Stomach smooth muscle (tissue), 2 donors: ENCODE results near the gene DAPP1.

Source experiments
- H3K27ac ChIP-seq: one replicate; pipeline ENCODE4 v1.7.0; 2013; ENCODE audit warnings: mild to moderate bottlenecking, low read length, inconsistent platforms
- H3K27me3 ChIP-seq, 2 donors: one replicate each; pipeline ENCODE4 v1.7.0; 2013; ENCODE audit warnings: low read length in 2 of 2; ENCODE audit not compliant: insufficient read depth in 2 of 2, control insufficient read depth in 1 of 2
- H3K36me3 ChIP-seq, 2 donors: one replicate each; pipeline ENCODE4 v1.7.0; 2013; ENCODE audit warnings: low read length in 2 of 2; ENCODE audit not compliant: control insufficient read depth in 2 of 2, insufficient read depth in 2 of 2
- H3K4me1 ChIP-seq: one replicate; pipeline ENCODE4 v1.7.0; 2013; ENCODE audit warnings: low read length; ENCODE audit not compliant: control insufficient read depth, insufficient read depth
- H3K4me3 ChIP-seq, 2 donors: one replicate each; pipeline ENCODE4 v1.7.0; 2013; ENCODE audit warnings: low read length in 2 of 2
- H3K9ac ChIP-seq, 2 donors: one replicate each; pipeline ENCODE4 v1.7.0; 2013; ENCODE audit warnings: low read length in 2 of 2, mild to moderate bottlenecking in 1 of 2
- H3K9me3 ChIP-seq, 2 donors: one replicate each; pipeline ENCODE4 v1.7.0; 2013; ENCODE audit warnings: low read length in 2 of 2; ENCODE audit not compliant: control insufficient read depth in 2 of 2
- donor health status: healthy.
- donor health status: Pancreatic carcinoma.

Gene DAPP1

DNA sequence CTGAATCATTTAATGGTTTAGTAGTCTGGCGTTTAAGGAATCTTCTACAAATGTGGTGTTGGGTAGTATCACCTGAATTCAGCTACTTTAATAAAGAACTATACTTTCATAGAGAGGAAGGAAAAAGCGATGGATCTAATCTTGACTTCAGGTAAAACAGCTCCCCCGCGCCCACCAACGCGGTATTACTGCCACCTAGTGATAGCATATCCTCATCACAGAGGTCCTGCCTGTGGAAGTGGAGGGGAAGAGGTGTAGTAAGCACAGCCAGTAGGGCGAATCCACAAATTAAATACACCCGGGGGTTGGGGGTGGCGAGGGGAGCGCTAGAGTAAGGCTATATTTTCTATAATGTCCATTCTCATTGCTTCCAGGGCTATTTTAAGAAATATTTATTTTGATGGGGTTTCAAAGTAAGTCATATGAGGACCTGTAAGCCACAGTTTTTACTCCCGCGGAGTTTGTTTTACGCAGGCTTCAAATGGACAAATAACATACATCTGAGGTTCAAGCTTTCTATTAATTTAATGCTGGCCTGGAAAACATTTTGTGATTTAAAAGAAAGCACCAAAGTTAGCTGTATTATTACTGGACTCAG is 8.3 kb upstream of the DAPP1 start:
- Histone ChIP-seq H3K9ac (no peak overlapping the region), H3K27ac (no peak overlapping the region), H3K4me3 (no peak overlapping the region)

DNA sequence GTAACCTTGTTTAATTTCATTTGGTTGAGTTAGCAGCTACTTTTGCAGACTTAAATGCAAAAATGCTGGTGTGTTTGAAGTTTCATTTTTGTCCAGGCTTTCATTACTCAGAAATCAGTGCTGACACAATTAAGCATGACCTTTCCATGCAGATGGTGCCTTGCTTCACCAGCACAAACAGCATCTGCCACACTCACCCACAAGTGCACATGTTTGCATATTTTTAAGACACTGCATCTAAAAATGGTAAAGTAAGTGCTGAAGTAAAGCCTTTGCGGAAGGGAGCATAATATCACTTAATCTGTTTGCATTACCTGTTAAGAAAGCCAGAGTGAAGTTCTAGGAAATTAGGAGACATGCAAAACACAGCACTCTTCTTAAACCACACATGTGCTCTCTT is 7.3 kb upstream of the DAPP1 start:
- Histone ChIP-seq H3K36me3 (no peaks in the 10 kb centered on the region), H3K27me3 (no peaks in the 10 kb centered on the region), H3K9ac (no peak overlapping the region), H3K9me3 (no peaks in the 10 kb centered on the region), H3K27ac (no peak overlapping the region), H3K4me3 (no peak overlapping the region), H3K4me1 (peaks cover 2% of the 10 kb centered on the region)

More for the DNA sequence above, 8.3 kb upstream of the DAPP1 start:
- Histone ChIP-seq H3K36me3 (no peaks in the 10 kb centered on the region), H3K27me3 (no peaks in the 10 kb centered on the region), H3K4me1 (peaks cover 2% of the 10 kb centered on the region), H3K9me3 (no peaks in the 10 kb centered on the region)

DNA sequence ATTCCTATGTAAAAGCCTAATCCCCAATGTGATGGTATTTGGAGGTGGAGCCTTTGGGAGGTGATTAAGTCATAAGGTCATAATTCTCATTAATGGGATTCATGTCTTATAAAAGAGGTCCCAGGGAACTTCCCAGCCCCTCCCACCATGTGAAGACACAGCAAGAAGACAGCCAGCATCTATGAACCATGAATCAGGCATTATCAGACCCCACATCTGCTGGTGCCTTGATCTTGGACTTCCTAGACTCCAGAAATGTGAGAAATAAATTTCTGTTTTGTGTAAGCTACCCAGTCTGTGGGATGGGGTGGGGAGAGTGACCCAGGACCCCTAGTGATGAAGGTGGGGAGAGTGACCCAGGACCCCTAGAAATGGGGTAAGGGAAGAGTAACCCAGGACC is 6.1 kb upstream of the DAPP1 start:
- Histone ChIP-seq H3K27me3 (no peaks in the 10 kb centered on the region), H3K4me3 (no peak overlapping the region), H3K27ac (no peak overlapping the region), H3K9ac (no peak overlapping the region), H3K36me3 (no peaks in the 10 kb centered on the region), H3K4me1 (peaks cover 2% of the 10 kb centered on the region), H3K9me3 (no peaks in the 10 kb centered on the region)

DNA sequence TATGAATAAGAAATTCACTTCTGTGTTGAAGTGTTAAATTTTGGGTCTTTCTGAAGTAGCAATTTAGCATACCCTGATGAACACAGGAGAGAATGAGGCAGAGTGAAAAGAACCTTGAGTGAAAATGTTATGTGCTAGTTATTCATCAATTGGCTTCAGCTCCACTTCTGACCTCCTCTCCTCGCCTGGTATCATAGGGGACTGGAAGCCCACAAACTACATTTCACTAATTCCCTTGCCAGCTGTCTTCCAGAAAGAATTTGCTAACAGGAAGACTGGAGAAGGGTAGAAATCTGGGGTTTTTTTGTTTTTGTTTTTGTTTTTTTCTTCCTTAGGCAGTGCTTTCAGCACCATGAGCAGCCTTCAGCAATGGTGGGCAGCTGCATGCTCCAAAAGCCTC is 5.5 kb upstream of the DAPP1 start:
- no peak overlapping the region for H3K4me3 ChIP-seq
- H3K9ac ChIP-seq: no peak overlapping the region
- H3K4me1 ChIP-seq: peaks cover 2% of the 10 kb centered on the region
- H3K27ac ChIP-seq: no peak overlapping the region
- H3K9me3 ChIP-seq: no peaks in the 10 kb centered on the region
- no peaks in the 10 kb centered on the region for H3K27me3 ChIP-seq
- no peaks in the 10 kb centered on the region for H3K36me3 ChIP-seq

DNA sequence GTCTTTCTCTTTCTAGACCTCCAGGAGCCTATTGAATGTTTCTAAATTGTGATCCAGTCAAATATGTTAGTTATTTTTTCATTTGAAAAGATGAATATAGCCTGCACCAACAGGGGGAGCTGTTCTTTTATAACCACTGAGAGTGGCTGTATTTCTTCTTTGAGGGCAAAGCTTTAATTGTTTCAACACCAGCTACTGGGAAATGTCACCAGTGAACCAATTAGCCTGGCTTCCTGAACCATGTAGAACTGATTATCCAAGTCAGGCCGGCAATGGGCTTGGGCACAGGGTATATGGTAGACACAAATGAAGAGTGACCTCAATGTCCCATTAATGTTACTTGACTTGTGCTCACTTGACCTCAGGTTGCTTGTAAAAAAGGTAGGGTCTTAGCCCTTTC is 4.8 kb upstream of the DAPP1 start:
- Histone ChIP-seq H3K4me3 (no peak overlapping the region), H3K27me3 (no peaks in the 10 kb centered on the region), H3K9me3 (no peaks in the 10 kb centered on the region), H3K27ac (no peak overlapping the region), H3K4me1 (peaks cover 2% of the 10 kb centered on the region), H3K9ac (no peak overlapping the region), H3K36me3 (no peaks in the 10 kb centered on the region)

DNA sequence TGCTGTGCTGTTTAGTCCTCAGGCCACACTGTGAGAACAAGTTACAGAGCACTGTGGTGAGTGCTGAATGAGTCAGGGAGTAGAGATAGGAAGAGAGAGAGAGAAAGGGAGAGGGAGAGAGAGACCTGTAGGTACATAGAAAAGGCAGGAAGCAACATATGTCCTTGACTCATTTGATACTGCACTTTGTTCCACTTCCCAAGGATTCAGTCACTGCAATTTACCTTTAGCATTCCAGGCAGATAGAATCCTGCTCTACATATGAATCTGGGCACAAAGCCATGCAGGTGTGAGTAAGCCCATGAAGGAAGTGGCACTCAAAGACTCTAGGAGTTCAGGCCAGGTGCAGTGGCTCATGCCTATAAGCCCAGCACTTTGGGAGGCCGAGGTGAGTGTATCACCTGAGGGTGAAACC is 1.0 kb upstream of the DAPP1 start:
- H3K27ac ChIP-seq: no peak overlapping the region
- H3K36me3 ChIP-seq: no peaks in the 10 kb centered on the region
- H3K9me3 ChIP-seq: no peaks in the 10 kb centered on the region
- no peak overlapping the region for H3K4me3 ChIP-seq
- no peaks in the 10 kb centered on the region for H3K27me3 ChIP-seq
- H3K4me1 ChIP-seq: no peaks in the 10 kb centered on the region
- no peak overlapping the region for H3K9ac ChIP-seq

DNA sequence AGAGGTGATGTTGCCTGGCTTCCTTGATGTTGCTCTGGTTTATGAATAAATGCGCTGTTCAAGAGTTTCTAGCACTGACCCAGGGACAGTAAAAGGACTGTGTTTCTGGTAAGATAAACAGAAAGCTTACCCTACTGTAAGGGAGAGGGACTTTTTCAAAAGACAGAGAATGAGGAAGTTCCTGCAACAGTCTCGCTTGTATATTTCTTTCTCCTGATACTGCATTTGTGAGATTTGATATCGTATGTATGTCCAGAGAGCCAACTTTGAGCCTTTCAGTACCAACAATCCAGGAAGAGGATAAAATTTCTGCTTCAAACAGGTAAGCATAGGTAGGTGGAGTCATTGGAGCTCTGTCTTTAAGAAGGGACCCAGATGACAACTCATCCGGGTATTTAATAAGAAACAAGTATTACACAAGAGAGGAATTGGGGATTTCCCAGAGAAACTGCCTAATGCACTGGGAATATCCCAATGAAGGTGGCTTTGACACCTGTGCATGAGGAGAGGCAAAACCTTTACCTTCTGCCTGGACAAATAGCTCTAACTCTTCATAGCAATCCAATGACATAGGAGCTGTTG is 773 bp downstream of the DAPP1 start:
- H3K9me3 ChIP-seq: no peaks in the 10 kb centered on the region
- H3K4me1 ChIP-seq: no peaks in the 10 kb centered on the region
- no peaks in the 10 kb centered on the region for H3K27me3 ChIP-seq
- no peak overlapping the region for H3K9ac ChIP-seq
- no peaks in the 10 kb centered on the region for H3K36me3 ChIP-seq
- no peak overlapping the region for H3K4me3 ChIP-seq
- no peak overlapping the region for H3K27ac ChIP-seq

DNA sequence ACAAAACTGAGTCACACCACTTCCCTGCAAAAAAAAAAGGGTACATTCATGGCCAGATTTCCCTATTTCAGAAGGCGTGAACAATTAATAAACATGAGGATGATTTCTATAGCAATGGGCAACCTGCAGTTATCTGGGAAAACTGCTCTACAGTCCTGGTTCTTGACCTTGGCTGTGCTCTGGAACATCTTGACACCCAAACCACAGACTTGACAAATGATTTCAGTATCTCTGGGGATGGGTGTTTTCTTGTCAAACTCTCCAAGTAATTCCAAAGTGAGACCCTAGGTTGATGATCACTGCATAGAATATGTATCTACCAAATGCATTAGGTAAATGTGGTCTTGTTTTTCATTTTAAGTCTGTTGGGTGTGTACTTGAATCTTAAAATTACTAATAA is 2.0 kb downstream of the DAPP1 start:
- Histone ChIP-seq H3K27me3 (no peaks in the 10 kb centered on the region), H3K36me3 (no peaks in the 10 kb centered on the region), H3K9ac (no peak overlapping the region), H3K27ac (no peak overlapping the region), H3K4me1 (no peaks in the 10 kb centered on the region), H3K9me3 (no peaks in the 10 kb centered on the region), H3K4me3 (no peak overlapping the region)

DNA sequence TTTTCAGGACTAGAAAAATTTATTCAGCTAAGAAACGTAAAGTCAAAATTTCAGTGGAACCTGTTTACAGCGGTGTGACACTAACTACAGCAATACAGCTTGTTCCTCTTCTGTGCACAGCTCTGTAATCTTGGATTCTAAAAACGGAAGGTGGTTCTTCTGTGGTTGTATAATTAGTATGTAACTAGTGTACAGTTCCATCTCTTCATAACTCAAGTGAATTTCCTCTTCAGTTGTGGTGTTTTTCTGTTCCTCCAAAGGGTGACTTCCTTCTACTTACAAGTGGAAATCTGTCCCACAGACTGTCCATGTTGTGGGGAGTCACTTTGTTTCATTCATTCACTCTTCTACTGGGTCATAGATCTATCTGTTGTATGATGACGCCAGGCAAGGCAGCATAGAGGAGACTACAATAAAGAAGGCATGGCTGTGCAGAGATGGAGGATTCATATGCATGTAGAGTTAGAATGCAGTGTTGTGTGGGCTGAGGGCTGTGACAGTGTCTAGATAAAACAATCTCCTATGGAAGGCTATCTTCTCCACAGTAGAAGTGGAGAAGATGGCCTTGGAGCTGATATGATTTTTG is 5.4 kb downstream of the DAPP1 start:
- no peaks in the 10 kb centered on the region for H3K4me1 ChIP-seq
- H3K27ac ChIP-seq: no peak overlapping the region
- no peak overlapping the region for H3K4me3 ChIP-seq
- no peaks in the 10 kb centered on the region for H3K27me3 ChIP-seq
- no peak overlapping the region for H3K9ac ChIP-seq
- no peaks in the 10 kb centered on the region for H3K36me3 ChIP-seq
- H3K9me3 ChIP-seq: no peaks in the 10 kb centered on the region

DNA sequence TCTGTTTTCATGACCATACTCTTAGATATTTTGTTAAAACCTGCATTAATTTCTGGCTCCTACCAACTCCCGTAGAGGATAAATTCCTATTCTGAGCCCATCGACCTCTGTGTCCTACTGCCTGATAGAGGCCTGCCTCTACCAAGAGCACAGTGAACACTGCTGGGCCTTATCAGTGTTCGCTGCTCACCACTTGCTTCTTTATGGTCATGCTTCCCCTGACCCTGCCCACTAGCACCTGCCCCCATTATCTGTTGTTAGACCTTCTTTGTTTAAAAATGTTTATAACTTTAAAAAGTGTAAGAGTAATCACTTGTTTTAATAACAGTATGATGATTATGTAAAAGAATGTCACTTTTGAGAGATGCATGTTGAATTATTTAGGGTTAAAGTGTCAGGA is 6.1 kb downstream of the DAPP1 start:
- Histone ChIP-seq H3K27ac (no peak overlapping the region), H3K4me1 (no peaks in the 10 kb centered on the region), H3K4me3 (no peak overlapping the region), H3K36me3 (no peaks in the 10 kb centered on the region), H3K9me3 (no peaks in the 10 kb centered on the region), H3K9ac (no peak overlapping the region), H3K27me3 (no peaks in the 10 kb centered on the region)

DNA sequence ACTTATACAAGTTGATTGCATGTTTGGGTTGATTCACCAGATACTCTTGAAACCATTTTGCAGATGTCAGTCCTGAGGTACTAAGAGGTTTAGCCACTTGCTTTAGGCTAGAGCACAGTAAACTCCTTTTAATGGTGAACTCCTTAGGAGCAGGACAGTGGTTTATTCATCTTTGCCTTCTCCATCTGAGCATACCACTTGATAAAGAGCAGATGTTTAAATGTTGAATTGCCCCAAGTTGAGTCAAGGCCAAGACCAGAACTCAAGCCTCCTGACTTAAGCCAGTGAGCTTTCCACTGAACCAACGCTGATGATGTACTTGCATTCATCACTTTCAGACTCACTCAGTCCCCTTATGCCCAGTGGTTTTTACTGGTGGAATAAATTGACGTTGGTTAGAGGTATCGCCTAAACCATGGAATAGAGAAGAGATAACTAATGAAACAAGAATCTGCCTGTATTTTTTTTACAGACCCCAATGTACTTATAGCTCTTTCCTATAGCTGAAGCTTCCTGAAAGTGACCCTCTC is 7.5 kb downstream of the DAPP1 start:
- Histone ChIP-seq H3K9me3 (no peaks in the 10 kb centered on the region), H3K9ac (no peak overlapping the region), H3K4me3 (no peak overlapping the region), H3K27ac (no peak overlapping the region), H3K4me1 (no peaks in the 10 kb centered on the region), H3K36me3 (no peaks in the 10 kb centered on the region), H3K27me3 (no peaks in the 10 kb centered on the region)
